Vagina (tissue), 2 donors: ENCODE measurements around the gene CERK. TPM values are rescaled to one million over a fixed set of nuclear protein-coding genes. Genes with fewer than 3 reads are reported as not detected.

Experiments used
- DNase-seq, 2 donors: peaks; one replicate each; pipeline ENCODE4 v3.0.0-alpha.2; 2017; ENCODE audit errors: extremely low spot score in 2 of 2
- H3K27ac ChIP-seq: fragments of 200-600 bp; sonication (generic); one replicate; pipeline ENCODE4 v1.5.1; 2019
- H3K27me3 ChIP-seq: fragments of 200-600 bp; sonication (generic); one replicate; pipeline ENCODE4 v1.5.1; 2019
- H3K36me3 ChIP-seq, 2 donors: fragments of 200-600 bp; sonication (generic); one replicate each; pipeline ENCODE4 v1.5.1; 2017 to 2019
- H3K4me1 ChIP-seq: fragments of 200-600 bp; sonication (generic); one replicate; pipeline ENCODE4 v1.5.1; 2019
- H3K4me3 ChIP-seq, 2 donors: fragments of 200-600 bp; sonication (generic); 1 replicate in 1 of 2; 2 replicates in 1 of 2; pipeline ENCODE4 v1.5.1; 2016 to 2019
- H3K9me3 ChIP-seq: fragments of 200-600 bp; sonication (generic); one replicate; pipeline ENCODE4 v1.5.1; 2019
- CTCF ChIP-seq, 3 experiments: fragments of 450-650 bp in 2 of 3; fragments of 200-600 bp in 1 of 3; sonication (generic) in 1 of 3; IDR thresholded peaks; one replicate each; pipeline ENCODE4 v1.5.1; 2017 to 2019; ENCODE audit warnings: antibody characterized with exemption in 3 of 3, mild to moderate bottlenecking in 2 of 3, moderate library complexity in 2 of 3
- POLR2A ChIP-seq, 2 donors: fragments of 450-650 bp; IDR thresholded peaks; one replicate each; pipeline ENCODE4 v1.6.1; 2017; ENCODE audit warnings: antibody characterized with exemption in 2 of 2, mild to moderate bottlenecking in 2 of 2, moderate library complexity in 2 of 2
- POLR2AphosphoS5 ChIP-seq, 2 donors: sonication (generic); formaldehyde crosslinking; IDR thresholded peaks; one replicate each; pipeline ENCODE4 v1.9.0; 2017; ENCODE audit warnings: antibody characterized with exemption in 2 of 2, mild to moderate bottlenecking in 2 of 2, low read depth in 1 of 2; ENCODE audit not compliant: insufficient read depth in 1 of 2
- intact Hi-C: fragments of 100-400 bp; cut with DNase I; formaldehyde crosslinking; loops from one replicate; pipeline ENCODE4 v1.15.1; 2023
- total RNA-seq: library from RNA; depleted of rRNA; stranded (reverse); fragments of >200 nt; gene quantifications from one replicate; pipeline ENCODE4 v1.2.3, GENCODE V29; 2016

The CERK gene
- total RNA-seq, 1 donor from 2014 or later, result 37.3 TPM

- no peak overlapping the region for H3K4me3 ChIP-seq
- TF ChIP-seq CTCF (IDR thresholded peaks at IDR 0.05) (no peak), POLR2AphosphoS5 (IDR thresholded peaks at IDR 0.05; ENCODE audit: insufficient read depth in 1 of 2, low read depth in 1 of 2) (no peak), POLR2A (IDR thresholded peaks at IDR 0.05) (no peak)
- H3K27me3 ChIP-seq, result no peaks in the 10 kb centered on the region
- no peak for DNase-seq
- H3K9me3 ChIP-seq, result no peaks in the 10 kb centered on the region
- H3K36me3 ChIP-seq, result peaks cover 0 to 78% of the 10 kb centered on the region in 2 donors
- intact Hi-C loops, result no loop called here
- H3K4me1 ChIP-seq, result no peaks in the 10 kb centered on the region
- H3K27ac ChIP-seq, result no peak overlapping the region
These were observed 41.9 kb downstream of the CERK start for GRCh38 chr22:46696229-46696518.

- H3K27me3 ChIP-seq, result no peaks in the 10 kb centered on the region
- H3K4me1 ChIP-seq, result no peaks in the 10 kb centered on the region
- DNase-seq, result no peak
- peaks cover 0 to 80% of the 10 kb centered on the region in 2 donors for H3K36me3 ChIP-seq
- H3K27ac ChIP-seq, result no peak overlapping the region
- H3K9me3 ChIP-seq, result no peaks in the 10 kb centered on the region
- TF ChIP-seq POLR2A (IDR thresholded peaks at IDR 0.05), result no peak
- TF ChIP-seq POLR2AphosphoS5 (IDR thresholded peaks at IDR 0.05; ENCODE audit: insufficient read depth in 1 of 2, low read depth in 1 of 2), result no peak
- TF ChIP-seq CTCF (IDR thresholded peaks at IDR 0.05), result no peak
- intact Hi-C loops, result no loop called here
- no peak overlapping the region for H3K4me3 ChIP-seq
These were observed 42.5 kb downstream of the CERK start for GRCh38 chr22:46695346-46696228.

- no peak for TF ChIP-seq POLR2AphosphoS5 (IDR thresholded peaks at IDR 0.05; ENCODE audit: insufficient read depth in 1 of 2, low read depth in 1 of 2)
- no peak for TF ChIP-seq POLR2A (IDR thresholded peaks at IDR 0.05)
- TF ChIP-seq CTCF (IDR thresholded peaks at IDR 0.05), result no peak
- no peak overlapping the region for H3K4me3 ChIP-seq
- H3K27me3 ChIP-seq, result no peaks in the 10 kb centered on the region
- intact Hi-C loops, result no loop called here
- no peaks in the 10 kb centered on the region for H3K9me3 ChIP-seq
- no peak overlapping the region for H3K27ac ChIP-seq
- H3K36me3 ChIP-seq, result peaks cover 0 to 80% of the 10 kb centered on the region in 2 donors
- DNase-seq, result no peak
- no peaks in the 10 kb centered on the region for H3K4me1 ChIP-seq
These were observed 43.5 kb downstream of the CERK start for GRCh38 chr22:46694416-46695170.

- Histone ChIP-seq H3K4me3 (no peak overlapping the region), H3K36me3 (peaks cover 0 to 80% of the 10 kb centered on the region in 2 donors), H3K27me3 (no peaks in the 10 kb centered on the region), H3K9me3 (no peaks in the 10 kb centered on the region), H3K4me1 (no peaks in the 10 kb centered on the region), H3K27ac (no peak overlapping the region)
- DNase-seq, result no peak
- TF ChIP-seq POLR2AphosphoS5 (IDR thresholded peaks at IDR 0.05; ENCODE audit: insufficient read depth in 1 of 2, low read depth in 1 of 2) (no peak), POLR2A (IDR thresholded peaks at IDR 0.05) (no peak), CTCF (IDR thresholded peaks at IDR 0.05) (no peak)
- intact Hi-C loops, result no loop called here
These were observed 44.2 kb downstream of the CERK start for GRCh38 chr22:46693634-46694415.
